IPS DF 19.7 (cell line): ENCODE data around the gene GSTO2.

Source experiments
- DNase-seq: peaks from one replicate; pipeline ENCODE4 v3.0.0-alpha.2; 2013; ENCODE audit warnings: low read depth, low spot score

Gene GSTO2

DNA sequence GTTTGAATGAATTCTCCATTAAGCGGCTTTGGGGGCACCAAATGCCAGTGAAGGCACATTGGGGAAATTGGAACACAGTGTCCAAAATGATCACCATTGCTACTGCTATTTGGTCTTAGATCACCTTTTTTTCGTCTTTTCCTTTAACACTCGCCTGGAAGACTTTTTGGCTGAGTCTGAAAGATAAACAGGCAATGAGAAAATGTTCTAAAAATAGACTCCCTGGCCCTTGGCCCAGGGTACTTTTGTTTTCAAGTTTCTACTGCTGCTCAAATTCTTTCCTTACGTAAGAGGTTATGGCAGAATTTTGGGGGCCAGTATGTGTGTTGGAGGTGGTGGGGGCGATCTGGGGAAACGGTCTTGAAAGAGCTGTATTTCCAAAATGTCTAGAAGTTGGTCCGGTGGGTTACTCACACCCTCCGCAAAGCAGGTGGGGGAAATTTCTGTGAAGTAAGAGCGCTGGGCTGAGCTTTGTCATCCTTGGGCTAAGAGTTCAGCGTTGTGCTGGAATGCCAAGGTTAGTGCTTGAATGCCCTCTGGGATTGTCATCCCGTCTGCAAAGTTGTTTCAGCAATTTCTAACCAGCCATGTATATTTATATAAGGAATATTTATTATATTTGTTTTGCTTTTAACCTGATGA, 70.6 kb downstream of the GSTO2 start:
- no peak for DNase-seq

DNA sequence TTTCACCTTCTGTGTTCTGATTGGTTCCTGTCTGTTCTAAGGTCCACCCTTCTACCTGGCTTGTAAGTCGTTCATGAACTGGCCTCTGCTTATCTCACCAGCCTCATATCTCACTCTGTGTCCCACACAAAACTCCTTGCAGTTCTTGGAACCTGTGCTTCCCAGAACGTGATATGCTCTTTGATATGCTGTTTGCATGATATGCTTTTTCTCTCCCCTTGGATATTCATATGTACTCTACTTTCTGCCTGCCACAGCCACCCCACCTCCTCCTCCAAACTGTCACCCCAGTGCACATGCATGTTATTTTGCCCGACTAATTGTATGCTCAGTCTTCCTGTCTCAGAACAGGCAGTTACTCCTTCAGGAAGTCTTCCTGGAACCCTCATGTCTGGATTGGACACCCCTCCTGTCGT, 71.1 kb downstream of the GSTO2 start:
- DNase-seq: no peak

GRCh38 chr10:104340641-104341040, 71.7 kb downstream of the GSTO2 start:
- DNase-seq: no peak

GRCh38 chr10:104342941-104343411, 74.0 kb downstream of the GSTO2 start:
- DNase-seq: no peak

DNA sequence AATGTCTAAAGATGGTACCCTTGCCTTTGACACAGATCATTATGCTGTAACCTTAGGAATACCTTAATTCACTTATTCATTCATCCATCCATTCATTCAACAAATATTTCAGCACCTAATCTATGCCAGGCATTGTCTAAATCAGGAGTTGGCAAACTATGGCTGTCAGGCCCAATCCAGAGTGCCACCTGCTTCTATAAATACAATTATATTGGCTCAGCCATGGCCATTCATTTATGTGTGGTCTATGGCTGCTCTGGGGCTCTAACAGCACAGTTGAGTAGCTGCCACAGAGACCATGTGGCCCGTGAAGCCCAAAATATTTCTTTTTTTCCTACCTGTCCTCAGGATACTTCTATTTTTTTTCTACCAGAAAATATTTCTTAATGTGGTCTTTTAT, 75.2 kb downstream of the GSTO2 start:
- DNase-seq: no peak

DNA sequence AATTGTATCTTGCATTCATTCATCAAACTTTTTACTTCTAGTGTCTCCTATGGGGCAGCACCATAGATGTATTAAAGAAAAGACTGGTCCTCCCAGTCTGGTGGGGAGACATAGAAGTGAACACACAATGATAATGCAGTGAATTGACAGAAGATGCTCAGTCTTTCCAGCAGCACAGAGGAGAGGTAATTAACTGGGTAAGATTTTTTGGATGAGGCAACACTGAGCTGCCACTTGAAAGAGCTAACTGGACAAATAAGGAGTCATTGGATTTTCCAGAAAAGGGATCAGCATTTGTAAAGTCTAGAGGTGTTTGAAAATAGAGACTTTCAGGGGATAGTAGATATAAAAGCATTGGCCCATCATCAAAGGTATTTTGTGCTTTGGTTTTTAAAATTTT, 76.5 kb downstream of the GSTO2 start:
- no peak for DNase-seq

GRCh38 chr10:104345941-104346340, 77.0 kb downstream of the GSTO2 start:
- DNase-seq: no peak

- DNase-seq: no peak
These were observed 78.5 kb downstream of the GSTO2 start for GRCh38 chr10:104347295-104348045.

DNA sequence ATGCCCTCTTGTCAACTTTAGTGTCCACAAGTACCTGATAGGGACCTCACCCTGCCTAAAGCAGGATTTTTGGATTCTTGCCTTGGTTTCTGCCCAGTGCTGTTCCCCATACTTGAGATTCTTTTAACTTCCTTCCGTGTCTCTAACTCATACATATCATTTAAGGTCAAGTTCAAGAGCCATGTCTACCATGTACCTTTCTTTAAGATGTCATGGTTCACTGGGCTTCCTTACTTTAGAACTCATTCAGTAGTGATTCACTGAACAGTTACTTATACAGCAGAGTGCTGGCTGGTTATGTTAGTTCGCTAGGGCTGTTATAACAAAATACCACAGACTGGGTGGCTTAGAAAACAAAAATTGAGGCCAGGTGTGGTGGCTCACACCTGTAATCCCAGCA, 79.6 kb downstream of the GSTO2 start:
- no peak for DNase-seq

DNA sequence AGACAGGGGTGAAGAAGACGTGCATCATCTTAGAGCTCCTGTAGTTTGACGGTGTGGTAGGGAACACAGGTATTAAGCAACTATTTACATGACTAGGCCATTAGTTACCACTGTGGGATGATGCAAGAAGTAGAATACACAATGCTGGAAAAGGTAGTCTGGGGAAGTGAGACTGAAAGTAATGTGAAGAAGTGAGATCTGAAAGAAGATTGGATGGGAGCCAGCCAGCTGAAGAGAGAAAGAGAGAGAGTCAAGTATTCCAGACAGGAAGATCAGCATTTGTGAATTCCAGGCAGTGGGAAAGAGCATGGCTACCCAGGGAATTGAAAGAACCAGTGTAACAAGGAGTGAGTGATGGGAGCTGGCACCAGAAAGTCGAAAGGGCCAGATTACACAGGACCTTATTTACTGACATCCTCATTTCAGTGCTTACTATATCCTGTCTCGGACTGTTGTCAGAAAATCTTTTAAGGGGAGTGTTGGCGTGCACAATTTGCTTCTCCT, 80.7 kb downstream of the GSTO2 start:
- DNase-seq: no peak

DNA sequence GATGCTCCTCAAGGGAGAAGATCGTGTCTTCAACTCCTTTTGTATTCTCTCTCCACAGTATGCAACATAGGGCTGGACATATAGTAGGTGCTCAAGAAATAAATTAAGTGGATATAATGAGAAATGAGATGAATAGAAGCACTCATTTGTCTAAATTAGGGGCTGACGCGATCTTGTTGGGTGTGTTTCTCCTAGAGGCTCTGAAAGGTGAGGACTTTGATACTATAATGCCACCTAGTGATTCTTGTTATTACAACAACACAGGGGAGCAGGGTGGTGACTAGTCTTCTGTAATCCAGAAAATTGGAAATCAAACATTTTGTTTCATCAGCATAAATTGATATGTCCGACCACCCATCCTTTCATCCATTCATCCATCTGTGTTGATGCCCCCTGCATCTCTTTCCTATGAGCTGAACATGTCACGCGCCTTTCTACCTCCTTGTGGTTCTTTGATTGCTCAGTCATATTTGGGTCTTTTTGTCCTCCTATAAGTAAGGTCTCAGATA, 81.2 kb downstream of the GSTO2 start:
- no peak for DNase-seq

GRCh38 chr10:104351061-104351702, 82.2 kb downstream of the GSTO2 start:
- no peak for DNase-seq

DNA sequence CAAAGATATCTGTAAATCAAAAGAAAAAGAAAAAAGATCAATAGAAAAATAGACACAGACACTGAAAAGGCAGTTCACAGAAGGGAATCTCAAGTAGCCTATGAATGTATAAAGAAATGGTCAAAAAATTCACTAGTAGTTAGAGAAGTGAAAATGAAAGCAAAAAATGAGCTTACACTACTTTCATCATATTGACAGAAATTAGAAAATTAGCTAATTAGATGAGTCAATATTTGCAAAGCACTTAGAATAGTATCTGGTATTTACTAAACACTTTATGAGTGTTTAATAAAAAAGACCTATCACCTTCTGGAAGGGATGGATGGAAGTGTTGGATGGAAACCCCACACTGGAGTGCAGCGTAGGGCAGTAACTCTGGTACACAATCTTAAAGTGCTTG, 82.9 kb downstream of the GSTO2 start:
- no peak for DNase-seq

DNA sequence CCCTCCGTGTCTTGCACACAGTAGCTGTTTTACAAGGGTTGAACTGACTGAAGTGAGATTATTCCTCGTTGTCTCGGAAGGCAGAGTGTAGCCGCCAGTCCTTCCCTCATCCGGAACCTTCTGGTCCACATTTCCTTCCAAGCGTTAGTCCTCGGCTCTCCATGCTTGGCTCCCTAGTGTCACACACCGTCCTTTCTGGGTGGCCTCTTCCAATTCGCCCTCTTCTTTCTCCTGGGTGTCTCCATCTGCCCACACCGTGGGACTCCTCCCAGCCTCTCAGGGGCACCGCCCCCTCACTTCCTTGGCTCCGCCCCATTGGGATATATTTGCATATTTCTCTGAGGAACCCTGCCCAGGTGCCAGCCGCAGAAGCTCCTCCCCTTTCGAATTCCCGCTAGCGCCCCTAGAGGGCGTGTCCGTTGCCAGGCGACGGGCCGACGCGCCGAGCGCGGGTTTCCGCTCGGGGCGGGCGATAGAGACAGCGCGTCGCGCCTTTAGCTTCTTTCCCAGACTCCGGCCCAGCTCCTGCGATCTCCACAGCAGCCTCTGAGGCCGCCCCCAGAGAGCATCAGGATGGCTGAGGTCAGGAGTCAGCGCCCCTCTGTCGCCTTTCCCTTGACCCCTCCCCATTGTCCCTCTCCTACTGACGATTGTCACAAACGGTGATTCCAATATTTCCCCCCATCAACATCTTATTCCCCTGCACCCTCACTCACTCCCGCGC, 84.5 kb downstream of the GSTO2 start, which contains the start of gene CFAP58:
TSS of gene CFAP58 (plus strand) at position 509 of the 724 bp plus-strand sequence. CDS start at position 574, 65 bp downstream.
- DNase-seq: no peak
